PC-9 (cell line): ENCODE measurements around the gene ZIC4.

Experiments used
- EZH2 ChIP-seq: fragments of 200-600 bp; sonication (generic); IDR thresholded peaks from 2 replicates; pipeline ENCODE4 v1.8.0; 2017; ENCODE audit warnings: antibody characterized with exemption, low read depth
- TF ChIP-seq, protein P1 (sequence below): fragments of 200-600 bp; sonication (generic); conservative IDR thresholded peaks from 2 replicates; pipeline ENCODE4 v1.6.1; 2017; ENCODE audit warnings: mixed run types, antibody characterized with exemption, mild to moderate bottlenecking, moderate library complexity

- TF ChIP-seq, protein P1, sequence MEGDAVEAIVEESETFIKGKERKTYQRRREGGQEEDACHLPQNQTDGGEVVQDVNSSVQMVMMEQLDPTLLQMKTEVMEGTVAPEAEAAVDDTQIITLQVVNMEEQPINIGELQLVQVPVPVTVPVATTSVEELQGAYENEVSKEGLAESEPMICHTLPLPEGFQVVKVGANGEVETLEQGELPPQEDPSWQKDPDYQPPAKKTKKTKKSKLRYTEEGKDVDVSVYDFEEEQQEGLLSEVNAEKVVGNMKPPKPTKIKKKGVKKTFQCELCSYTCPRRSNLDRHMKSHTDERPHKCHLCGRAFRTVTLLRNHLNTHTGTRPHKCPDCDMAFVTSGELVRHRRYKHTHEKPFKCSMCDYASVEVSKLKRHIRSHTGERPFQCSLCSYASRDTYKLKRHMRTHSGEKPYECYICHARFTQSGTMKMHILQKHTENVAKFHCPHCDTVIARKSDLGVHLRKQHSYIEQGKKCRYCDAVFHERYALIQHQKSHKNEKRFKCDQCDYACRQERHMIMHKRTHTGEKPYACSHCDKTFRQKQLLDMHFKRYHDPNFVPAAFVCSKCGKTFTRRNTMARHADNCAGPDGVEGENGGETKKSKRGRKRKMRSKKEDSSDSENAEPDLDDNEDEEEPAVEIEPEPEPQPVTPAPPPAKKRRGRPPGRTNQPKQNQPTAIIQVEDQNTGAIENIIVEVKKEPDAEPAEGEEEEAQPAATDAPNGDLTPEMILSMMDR: no peak
- TF ChIP-seq EZH2: no peak
These were observed 8.2 kb upstream of the ZIC4 start for GRCh38 chr3:147414390-147415138.
